Activated B cell treated with CpG ODN at 0.5 μM for 24 hours (primary cell): ENCODE data around the gene KCNJ1. TPM values are rescaled to one million over a fixed set of nuclear protein-coding genes. Genes with fewer than 3 reads are reported as not detected.

Experiments used
- ATAC-seq: fragments of 200-7000 bp; cut with Tn5 transposase; one replicate; pipeline ENCODE4 v1.10.0; 2021; ENCODE audit warnings: low read depth, mild to moderate bottlenecking, moderate library complexity
- CTCF ChIA-PET: fragments of 350-600 bp; sonication (Branson Sonifier 250); formaldehyde crosslinking; loops from one replicate; lab custom pipeline; 2021; ENCODE audit warnings: antibody characterized with exemption; lab: Charles Lee
- POLR2A ChIA-PET: fragments of 350-600 bp; sonication (Branson Sonifier 250); formaldehyde crosslinking; loops from one replicate; lab custom pipeline; 2021; ENCODE audit warnings: antibody characterized with exemption; lab: Charles Lee
- DNase-seq: peaks from one replicate; pipeline ENCODE4 v3.0.0; 2022
- H3K27ac Mint-ChIP-seq: one replicate; pipeline ENCODE4 v1.8.0; 2020; ENCODE audit warnings: mixed read lengths
- H3K27me3 Mint-ChIP-seq: one replicate; pipeline ENCODE4 v1.8.0; 2021; ENCODE audit warnings: mixed read lengths
- H3K36me3 Mint-ChIP-seq: one replicate; pipeline ENCODE4 v1.8.0; 2021; ENCODE audit warnings: low read depth, mixed read lengths
- H3K4me1 Mint-ChIP-seq: one replicate; pipeline ENCODE4 v1.8.0; 2021; ENCODE audit warnings: mixed read lengths
- H3K4me3 Mint-ChIP-seq: one replicate; pipeline ENCODE4 v1.8.0; 2020; ENCODE audit warnings: mild to moderate bottlenecking, mixed read lengths
- H3K9me3 Mint-ChIP-seq: one replicate; pipeline ENCODE4 v1.8.0; 2020; ENCODE audit warnings: mixed read lengths
- intact Hi-C: fragments of 100-400 bp; cut with micrococcal nuclease; formaldehyde crosslinking; loops from one replicate; pipeline ENCODE4 v1.15.1; 2024
- total RNA-seq: library from RNA; stranded (reverse); gene quantifications from 2 replicates; pipeline ENCODE4 v1.2.3, GENCODE V29; 2022
- TF ChIP-seq, protein P1 (sequence below): fragments of 200-600 bp; IDR thresholded peaks from one replicate; pipeline ENCODE4 v1.8.0; 2022; ENCODE audit warnings: antibody characterized with exemption, mild to moderate bottlenecking

Gene KCNJ1
- total RNA-seq, 1 donor from 2014 or later: not detected

DNA sequence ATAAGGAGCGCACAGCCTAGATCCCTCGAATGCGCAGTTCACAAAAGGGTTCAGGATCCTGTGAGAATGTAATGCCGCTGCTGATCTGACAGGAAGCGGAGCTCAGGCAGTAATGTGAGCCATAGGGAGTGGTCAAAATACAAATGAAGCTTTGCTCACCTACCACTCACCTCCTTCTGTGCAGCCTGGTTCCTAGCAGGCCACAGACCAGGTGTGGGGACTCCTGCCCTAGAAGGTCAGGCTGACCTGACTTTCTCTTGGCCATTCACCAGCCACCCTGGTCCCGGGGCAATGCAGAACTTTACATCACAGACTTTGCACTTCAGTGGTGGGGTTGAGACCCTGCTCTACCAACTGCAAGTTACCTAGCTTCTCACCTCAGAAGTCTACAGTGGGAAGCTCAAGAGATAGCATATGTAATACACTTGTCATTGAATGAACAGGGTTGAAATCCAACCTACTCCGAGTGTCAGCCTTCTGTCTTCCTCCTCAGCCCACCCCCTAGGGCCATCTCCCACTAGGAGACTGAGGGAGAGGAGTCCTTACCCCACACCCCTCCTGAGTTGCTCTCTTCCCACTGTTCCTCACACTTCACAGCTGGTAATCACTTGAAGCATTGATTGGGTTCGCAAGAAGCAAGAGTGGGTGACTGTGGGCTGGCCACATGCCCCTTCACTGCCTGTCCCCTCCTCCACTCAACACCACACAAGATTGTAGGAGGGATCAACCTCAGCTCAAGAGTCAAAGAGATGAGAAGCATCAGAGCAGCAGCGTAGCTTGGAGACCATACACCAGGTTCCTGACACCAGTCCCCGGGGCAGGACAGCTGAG is 2.0 kb upstream of the KCNJ1 start:
- Mint-ChIP-seq H3K4me1 (no peaks in the 10 kb centered on the region), H3K27ac (no peak overlapping the region), H3K27me3 (peaks cover 10% of the 10 kb centered on the region), H3K4me3 (no peak overlapping the region), H3K9me3 (no peaks in the 10 kb centered on the region), H3K36me3 (no peaks in the 10 kb centered on the region)
- CTCF ChIA-PET: interaction anchor here (0.8 to 1.0 kb wide), 2 partner anchors 38 to 87 kb away, joined by 3 read pairs; no protein-coding TSS in a partner anchor
- ATAC-seq (no peak), DNase-seq (no peak)
- intact Hi-C loops: no loop called here
- TF ChIP-seq, protein P1, sequence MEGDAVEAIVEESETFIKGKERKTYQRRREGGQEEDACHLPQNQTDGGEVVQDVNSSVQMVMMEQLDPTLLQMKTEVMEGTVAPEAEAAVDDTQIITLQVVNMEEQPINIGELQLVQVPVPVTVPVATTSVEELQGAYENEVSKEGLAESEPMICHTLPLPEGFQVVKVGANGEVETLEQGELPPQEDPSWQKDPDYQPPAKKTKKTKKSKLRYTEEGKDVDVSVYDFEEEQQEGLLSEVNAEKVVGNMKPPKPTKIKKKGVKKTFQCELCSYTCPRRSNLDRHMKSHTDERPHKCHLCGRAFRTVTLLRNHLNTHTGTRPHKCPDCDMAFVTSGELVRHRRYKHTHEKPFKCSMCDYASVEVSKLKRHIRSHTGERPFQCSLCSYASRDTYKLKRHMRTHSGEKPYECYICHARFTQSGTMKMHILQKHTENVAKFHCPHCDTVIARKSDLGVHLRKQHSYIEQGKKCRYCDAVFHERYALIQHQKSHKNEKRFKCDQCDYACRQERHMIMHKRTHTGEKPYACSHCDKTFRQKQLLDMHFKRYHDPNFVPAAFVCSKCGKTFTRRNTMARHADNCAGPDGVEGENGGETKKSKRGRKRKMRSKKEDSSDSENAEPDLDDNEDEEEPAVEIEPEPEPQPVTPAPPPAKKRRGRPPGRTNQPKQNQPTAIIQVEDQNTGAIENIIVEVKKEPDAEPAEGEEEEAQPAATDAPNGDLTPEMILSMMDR: no peak
- POLR2A ChIA-PET: interaction anchor here (0.5 kb wide), 1 partner anchor 830 kb away, joined by 4 read pairs; no protein-coding TSS in a partner anchor

GRCh38 chr11:128865490-128865889 is 1.6 kb downstream of the KCNJ1 start:
- TF ChIP-seq, protein P1: no peak
- Mint-ChIP-seq H3K36me3 (no peaks in the 10 kb centered on the region), H3K27ac (no peak overlapping the region), H3K4me3 (no peak overlapping the region), H3K4me1 (peaks cover 3% of the 10 kb centered on the region), H3K27me3 (peaks cover 3% of the 10 kb centered on the region), H3K9me3 (no peaks in the 10 kb centered on the region)
- CTCF ChIA-PET: interaction anchor here (1.4 to 1.5 kb wide), 2 partner anchors 694 to 707 kb away, joined by 4 to 6 read pairs; no protein-coding TSS in a partner anchor
- intact Hi-C loops: no loop called here
- DNase-seq (no peak), ATAC-seq (no peak)
- POLR2A ChIA-PET: no interaction called here

DNA sequence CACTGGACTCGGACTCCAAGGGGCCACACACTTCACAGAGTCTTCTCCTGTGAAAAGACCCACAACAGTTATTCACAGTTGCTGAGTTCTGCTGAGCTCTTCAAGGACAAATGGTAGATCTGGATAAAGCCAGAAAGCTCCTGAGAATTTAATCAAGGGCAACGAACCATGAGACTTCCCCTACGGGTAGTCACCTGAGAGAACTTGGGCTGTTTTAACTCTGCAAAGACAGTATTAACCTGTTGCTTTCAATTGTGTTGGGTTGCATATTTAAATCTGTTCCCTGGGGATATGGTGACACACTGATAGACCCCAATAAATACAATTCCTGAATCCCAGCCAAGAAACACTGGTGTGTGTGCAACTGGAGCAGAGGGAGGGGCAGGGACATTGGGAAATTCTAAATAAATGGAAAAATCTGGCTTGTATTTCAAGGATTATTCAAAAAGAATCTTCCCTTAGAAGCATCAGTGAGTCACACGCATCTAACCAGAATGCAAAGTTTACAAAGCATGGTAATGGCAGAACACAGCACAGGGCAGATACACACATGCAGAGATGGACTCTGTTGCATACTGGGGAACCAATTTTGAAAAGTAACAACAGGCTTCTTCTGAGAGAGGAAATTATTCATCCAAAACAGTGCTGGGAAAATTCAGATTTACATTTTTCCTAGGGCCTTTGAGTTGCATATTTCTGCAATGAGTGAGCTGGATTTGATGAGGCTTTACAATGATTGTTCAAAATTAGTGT is 4.0 kb downstream of the KCNJ1 start:
- no peak overlapping the region for H3K4me3 Mint-ChIP-seq
- intact Hi-C loops: no loop called here
- DNase-seq (no peak), ATAC-seq (no peak)
- H3K9me3 Mint-ChIP-seq: no peaks in the 10 kb centered on the region
- no peaks in the 10 kb centered on the region for H3K36me3 Mint-ChIP-seq
- H3K27ac Mint-ChIP-seq: no peak overlapping the region
- TF ChIP-seq, protein P1: no peak
- peaks cover 11% of the 10 kb centered on the region for H3K4me1 Mint-ChIP-seq
- no peaks in the 10 kb centered on the region for H3K27me3 Mint-ChIP-seq
- CTCF ChIA-PET: interaction anchor here (3.2 kb wide), 1 partner anchor 705 kb away, joined by 20 read pairs; no protein-coding TSS in a partner anchor
- POLR2A ChIA-PET: interaction anchor here (0.6 kb wide), 1 partner anchor 127 kb away, joined by 4 read pairs; no protein-coding TSS in a partner anchor

- TF ChIP-seq, protein P1: no peak
- H3K4me3 Mint-ChIP-seq: no peak overlapping the region
- intact Hi-C loops: no loop called here
- ATAC-seq: no peak
- no peaks in the 10 kb centered on the region for H3K9me3 Mint-ChIP-seq
- ChIA-PET POLR2A (interaction anchor here (0.6 kb wide), 1 partner anchor 126 kb away, joined by 4 read pairs; no protein-coding TSS in a partner anchor), CTCF (interaction anchor here (3.2 kb wide), 1 partner anchor 705 kb away, joined by 20 read pairs; no protein-coding TSS in a partner anchor)
- no peak overlapping the region for H3K27ac Mint-ChIP-seq
- H3K4me1 Mint-ChIP-seq: peaks cover 11% of the 10 kb centered on the region
- no peaks in the 10 kb centered on the region for H3K36me3 Mint-ChIP-seq
- no peak for DNase-seq
- H3K27me3 Mint-ChIP-seq: no peaks in the 10 kb centered on the region
These were observed 4.7 kb downstream of the KCNJ1 start for GRCh38 chr11:128862406-128862805.
